Stimulated activated CD4-positive, alpha-beta T cell treated with anti-CD3 and anti-CD28 coated beads, Interleukin-1b, Interleukin-23, amount 100 ng/mL, for 4 hours (primary cell): ENCODE results near the gene ACOXL.

ENCODE experiments used
- DNase-seq, 2 donors: peaks; one replicate each; pipeline ENCODE4 v3.0.0-alpha.2; 2020; ENCODE audit warnings: low read depth in 2 of 2

Gene ACOXL

DNA sequence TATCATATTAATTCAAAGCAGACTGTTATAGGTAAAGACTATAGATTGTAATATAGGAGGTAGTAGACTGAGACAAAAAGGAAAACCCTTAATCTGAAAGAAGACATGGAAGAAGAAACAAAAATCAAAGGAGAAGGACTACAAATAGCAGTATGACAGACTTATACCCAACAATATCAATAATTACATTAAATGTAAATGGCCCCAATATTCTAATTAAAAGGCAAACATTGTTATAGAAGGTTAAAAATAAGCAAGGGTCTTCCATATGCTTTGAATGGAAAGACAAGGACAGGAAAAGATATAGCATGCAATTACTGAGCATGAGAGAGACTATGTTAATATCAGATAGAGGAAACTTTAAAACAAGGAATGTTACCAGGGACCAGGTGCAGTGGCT, 278.8 kb downstream of the ACOXL start:
- no peak for DNase-seq

GRCh38 chr2:111015283-111015995, 283.1 kb downstream of the ACOXL start:
- no peak for DNase-seq

DNA sequence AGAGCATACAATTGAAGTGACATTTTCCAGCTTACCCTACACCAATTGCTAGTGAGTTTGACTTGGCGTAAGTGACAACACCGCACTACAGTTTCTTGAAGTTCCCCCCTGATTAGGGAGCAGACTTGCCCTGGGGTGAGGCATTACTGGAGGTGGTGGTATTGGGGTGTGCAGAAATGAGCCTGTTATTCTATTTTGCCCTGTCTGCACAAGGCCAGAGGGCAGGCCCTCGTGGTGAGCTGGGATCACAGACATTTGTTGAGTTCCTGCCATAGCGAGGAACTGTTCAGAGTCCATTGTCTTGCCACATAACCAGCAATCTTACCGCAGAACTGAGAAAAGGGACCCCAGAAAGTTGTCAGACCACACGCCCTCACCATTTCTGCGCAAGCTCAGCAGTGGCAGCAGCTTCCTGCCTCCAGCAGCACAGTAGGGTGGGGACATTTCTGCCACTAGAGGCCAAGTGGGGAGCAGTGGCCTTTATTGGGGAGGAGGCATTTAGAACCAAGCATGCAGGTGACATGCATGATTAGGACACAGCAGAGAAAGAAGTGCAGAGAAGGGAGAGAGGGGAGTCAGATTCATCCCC, 284.8 kb downstream of the ACOXL start:
- no peak for DNase-seq

DNA sequence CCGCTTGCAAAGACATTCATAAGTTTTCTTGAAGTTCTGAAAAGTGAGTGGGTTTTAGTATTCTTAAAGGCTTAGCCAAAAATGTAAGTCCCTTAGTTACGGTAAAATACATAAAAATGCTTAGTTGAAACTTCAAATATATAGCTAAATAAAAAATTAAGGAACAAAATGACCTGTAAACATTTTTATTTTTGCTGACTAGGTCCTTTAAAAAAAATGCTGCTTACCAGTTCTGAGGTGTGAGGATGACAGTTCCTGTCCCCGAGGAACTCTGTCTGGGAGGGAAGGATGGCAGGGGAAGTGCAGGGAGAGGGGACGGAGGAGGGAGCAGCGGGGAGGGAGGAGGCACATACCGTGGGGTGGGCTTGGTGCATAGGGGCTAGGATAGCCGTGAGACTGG, 285.5 kb downstream of the ACOXL start:
- DNase-seq = no peak

DNA sequence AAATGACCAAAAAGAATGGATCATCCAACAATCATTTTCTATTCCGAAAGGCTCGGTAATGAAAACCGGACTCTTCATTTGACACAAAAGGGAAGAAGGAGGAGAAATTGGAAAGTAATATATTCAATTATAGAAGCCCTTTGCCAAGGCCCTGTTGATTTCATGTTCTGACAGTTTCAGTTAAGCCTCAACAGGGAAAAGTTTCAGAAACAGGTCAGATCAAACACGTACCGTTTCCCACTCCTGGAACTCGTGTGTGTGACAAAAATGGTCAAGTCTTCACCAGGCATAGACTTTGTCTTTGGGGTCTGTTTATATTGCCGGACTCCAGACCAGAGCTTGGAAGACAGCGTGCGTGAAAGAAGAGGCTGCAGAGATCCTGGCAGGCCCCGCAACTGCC, 287.0 kb downstream of the ACOXL start:
- no peak for DNase-seq

DNA sequence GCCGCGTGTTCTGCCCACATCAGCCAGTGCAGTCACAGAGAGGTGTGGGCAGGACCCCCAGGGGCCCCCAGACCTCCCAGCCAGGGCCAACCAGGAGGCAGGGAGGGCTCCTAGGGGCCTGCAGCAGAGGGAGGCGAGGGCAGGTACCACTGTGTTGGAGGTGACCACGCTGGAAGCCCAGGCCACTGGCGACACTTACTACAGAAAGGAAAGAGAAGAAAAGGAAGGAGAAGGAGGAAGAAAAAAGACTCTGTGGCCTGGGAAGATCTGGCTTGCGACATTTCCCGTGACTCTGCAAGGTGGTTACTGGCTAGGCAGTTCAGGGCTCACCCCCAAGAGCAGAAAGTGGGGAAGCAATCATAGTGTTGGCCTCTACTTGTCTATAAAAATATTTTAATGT, 290.3 kb downstream of the ACOXL start:
- no peak for DNase-seq

GRCh38 chr2:111024496-111024895, 292.1 kb downstream of the ACOXL start:
- DNase-seq = no peak

- no peak for DNase-seq
These were observed 292.9 kb downstream of the ACOXL start for GRCh38 chr2:111025288-111025687.

DNA sequence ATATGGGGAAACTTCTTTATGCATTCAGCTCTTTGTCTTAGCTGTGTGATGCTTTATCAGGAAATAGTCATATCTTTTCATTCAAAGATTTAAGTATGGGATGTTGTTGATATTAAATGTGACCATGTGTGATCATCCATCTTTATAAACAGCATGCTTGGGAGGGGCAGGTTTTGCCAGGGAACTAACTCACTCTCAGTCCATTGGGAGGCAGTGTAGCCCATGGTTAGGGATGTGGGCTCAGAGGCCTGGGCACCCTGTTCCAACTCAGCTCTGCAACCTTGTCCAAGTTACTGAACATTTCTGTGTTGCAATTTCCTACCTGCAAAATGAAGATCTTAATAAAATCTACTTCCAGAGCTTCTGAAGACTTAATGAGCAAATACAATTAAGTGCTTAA, 296.3 kb downstream of the ACOXL start:
- DNase-seq = no peak

DNA sequence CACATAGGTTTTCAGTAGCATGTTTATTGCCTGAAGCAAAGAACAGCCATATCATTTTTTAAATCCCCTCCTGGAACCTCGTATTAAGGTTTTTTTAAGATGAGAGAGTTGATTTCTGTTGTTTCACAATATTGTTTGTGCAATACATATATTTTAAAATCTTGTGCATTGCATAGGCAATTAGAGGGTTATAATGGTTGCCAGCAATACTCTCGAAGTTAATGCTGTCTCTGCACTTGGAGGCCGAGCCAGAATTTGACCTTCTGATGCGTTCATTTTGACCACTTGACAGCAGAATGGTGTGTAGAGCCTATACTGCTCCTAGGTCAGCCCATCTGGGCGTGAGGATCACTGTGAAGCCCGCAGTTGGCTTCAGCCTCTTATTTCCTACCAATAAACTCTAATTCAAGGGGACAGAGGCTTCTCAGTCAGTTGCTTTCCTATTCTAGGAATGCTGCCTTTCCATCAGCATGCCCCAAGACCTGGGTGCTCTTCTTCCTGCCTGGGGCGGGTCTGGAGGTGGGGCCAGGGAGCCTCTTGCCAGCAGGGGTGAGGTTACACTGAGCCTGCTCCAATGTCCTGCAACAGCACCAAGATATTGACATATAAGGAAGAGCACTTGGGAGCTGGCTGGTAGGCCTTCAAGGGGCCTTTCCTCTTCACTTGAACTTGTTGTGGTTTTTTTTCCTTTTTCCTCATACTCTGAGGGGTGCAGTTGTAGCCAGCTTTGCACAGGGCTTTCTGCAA, 297.0 kb downstream of the ACOXL start:
- DNase-seq = no peak

DNA sequence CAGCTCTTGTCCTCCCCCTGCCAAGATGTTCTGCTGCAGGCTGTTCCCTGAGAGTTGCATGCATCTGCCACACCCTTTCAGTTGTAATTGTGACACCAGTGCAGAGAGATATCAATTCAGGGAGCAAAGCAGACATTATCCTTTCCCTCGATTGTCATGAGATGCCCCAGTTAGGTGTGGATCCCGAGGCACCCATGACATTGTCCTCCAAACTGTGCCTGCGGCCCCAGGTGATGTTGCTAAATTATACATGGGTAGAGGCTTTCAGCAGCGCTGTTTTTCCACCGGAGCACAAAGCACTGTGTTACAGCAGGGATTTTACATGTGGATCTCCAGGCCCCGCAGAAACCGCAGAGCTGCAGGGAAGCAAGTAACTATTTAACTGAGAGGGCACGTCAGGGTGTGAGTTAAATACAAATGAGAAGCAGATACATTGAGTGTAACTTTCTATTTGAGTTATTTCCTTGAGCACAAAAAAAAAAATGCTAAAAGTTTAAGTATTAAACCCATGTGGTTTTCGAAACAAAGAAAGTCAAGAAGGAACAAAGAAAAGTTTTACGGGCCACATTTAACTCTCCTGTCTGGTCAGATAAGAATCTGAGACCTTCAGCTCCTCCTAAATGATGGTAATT, 298.0 kb downstream of the ACOXL start:
- no peak for DNase-seq

- DNase-seq = no peak
These were observed 298.6 kb downstream of the ACOXL start for GRCh38 chr2:111030945-111031344.

DNA sequence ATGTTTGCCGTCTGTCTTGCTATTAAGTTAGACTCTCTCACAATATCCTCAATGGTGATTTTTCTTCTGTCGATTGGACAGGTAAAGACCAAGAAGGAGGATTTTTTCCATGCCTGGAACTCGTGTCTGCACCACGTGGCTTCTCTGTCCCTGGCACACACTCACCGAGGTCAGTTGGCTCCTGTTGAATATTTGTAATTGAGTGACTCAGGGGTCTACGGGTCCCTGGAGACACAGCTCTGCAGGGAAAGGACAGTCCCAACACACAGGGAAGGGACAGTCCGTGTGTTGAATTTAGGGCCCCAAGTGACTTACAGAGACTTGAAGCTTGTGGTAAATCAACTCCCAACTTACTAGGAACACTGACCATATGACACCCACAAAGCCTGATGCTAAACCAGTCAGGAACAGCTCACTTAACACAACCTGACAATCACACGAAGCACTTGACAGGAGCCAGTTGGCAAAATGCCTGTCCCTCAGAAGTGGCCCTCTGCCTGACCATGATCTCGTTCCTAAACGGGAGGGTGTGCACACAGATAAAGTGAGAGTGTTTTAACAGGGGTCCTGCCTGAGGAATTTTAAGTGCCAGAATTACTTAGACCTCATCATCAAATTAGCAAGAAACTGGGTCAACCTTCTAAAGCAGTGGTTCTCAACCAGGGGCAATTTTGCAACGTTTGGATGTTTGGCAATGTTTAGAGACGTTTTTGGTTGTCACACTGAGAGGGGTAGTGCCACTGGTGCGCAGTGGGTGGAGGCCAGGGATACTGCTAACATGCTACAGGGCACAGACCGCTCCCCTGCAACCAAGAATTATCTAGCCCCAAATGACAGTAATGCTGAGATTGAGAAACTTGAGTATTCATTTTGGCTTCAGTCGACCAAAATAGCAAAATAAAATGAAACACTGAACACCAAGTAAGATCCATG, 299.4 kb downstream of the ACOXL start:
- DNase-seq = no peak

DNA sequence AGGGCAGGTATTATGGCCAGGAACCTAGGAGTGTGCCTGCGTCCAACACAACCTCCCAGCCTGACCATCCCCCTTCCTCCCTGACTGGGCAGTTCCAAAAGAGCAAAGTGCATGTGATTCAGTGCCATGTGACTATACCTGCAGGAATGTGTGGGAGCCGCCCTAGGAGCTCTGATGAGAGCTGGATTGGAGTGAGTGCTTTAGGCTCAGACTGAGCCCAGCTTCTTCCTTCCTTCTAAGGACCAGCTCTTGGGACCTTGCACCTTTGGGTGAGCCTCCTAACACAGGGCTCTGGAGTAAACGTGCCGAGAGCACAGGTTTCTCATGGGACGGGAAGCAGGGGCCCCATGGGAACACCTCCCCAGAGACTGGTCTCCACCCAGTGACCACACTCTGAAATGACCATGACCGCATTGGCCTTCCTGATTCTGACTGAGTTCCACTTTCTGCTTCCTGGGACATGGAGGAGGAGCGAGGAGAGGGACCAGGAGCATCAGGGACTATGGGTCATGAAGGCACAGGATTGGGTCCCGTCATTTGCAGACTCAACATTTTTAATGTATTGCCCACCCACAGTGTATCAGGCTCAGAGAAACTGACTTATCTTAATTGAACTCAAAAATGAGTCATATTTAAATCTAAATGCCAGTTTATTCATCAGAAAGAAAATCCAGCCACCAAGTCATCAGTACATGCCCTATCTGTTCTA, 300.5 kb downstream of the ACOXL start:
- no peak for DNase-seq

GRCh38 chr2:111034146-111034545, 301.8 kb downstream of the ACOXL start:
- no peak for DNase-seq

GRCh38 chr2:111034606-111035005, 302.2 kb downstream of the ACOXL start:
- no peak for DNase-seq

- no peak for DNase-seq
These were observed 303.6 kb downstream of the ACOXL start for GRCh38 chr2:111035830-111036441.

DNA sequence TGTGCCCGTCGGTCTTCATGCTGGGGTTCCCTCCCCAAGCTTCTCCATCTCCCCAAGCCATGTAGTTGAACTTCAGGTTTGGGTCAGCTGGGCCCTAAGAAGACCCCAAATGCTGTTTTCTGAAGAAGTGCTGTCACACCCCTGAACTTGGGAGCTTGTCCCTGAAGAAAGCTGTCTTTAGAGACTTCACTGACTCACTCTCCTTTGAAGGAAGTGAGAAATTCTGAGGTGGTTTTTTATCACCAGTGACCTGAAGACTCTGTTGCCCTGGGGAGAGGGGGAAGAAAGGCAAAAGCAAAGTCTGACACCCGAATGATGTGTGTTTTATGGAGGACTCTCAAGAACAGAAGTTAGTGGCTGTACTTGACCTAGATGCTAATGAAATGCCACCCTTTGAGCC, 304.8 kb downstream of the ACOXL start:
- no peak for DNase-seq

GRCh38 chr2:111039628-111040383, 307.4 kb downstream of the ACOXL start:
- no peak for DNase-seq
